ENCODE measurements around the gene C7. TPM values are rescaled to one million over a fixed set of nuclear protein-coding genes. Genes with fewer than 3 reads are reported as not detected.

Gene C7
- total and polyA plus RNA-seq, 2 of the 8 experiments (the other 6 are each of a cell fraction or from before 2014, with no cell fraction given), result 0.08 TPM; not detected in 1

- Histone ChIP-seq H2BK12ac (ENCODE audit: low read depth, low read length) (no peak overlapping the region), H3K14ac (ENCODE audit: insufficient read length) (no peak overlapping the region), H2BK5ac (ENCODE audit: low read depth, low read length) (no peak overlapping the region), H4K5ac (ENCODE audit: insufficient read length, low read depth, low read length) (no peak overlapping the region), H3K79me1 (ENCODE audit: low read depth, low read length) (no peaks in the 10 kb centered on the region), H2BK15ac (ENCODE audit: low read length) (no peak overlapping the region), H3K27ac (ENCODE audit: low read depth, low read length) (no peak overlapping the region), H3K23ac (ENCODE audit: insufficient read length) (no peak overlapping the region), H3K4me2 (ENCODE audit: insufficient read depth in 1 of 2, low read depth in 2 of 2, low read length in 2 of 2) (peak overlapping the region; percentile 29 to 30), H3K36me3 (ENCODE audit: control insufficient read depth in 2 of 4, insufficient read depth in 4 of 4, low read length in 3 of 4) (no peaks in the 10 kb centered on the region), H4K20me1 (replicated peaks in 1 of 2; ENCODE audit: control insufficient read depth in 1 of 2, insufficient read depth in 2 of 2, low read length in 2 of 2) (no peaks in the 10 kb centered on the region), H2BK120ac (replicated peaks; ENCODE audit: low read depth, low read length) (no peak overlapping the region), H3K23me2 (ENCODE audit: low read depth, low read length) (no peaks in the 10 kb centered on the region), H3K4ac (replicated peaks; ENCODE audit: insufficient read length, low read depth, low read length) (no peak overlapping the region), H4K8ac (ENCODE audit: extremely low read depth, insufficient read depth, low read length) (no peak overlapping the region), H2AFZ (ENCODE audit: low read length) (peak overlapping the region; percentile 75; the same call in 1 of the 2 replicates), H2BK20ac (ENCODE audit: low read length) (no peak overlapping the region), H3K9me3 (ENCODE audit: insufficient read depth in 2 of 2, low read depth in 1 of 2, low read length in 1 of 2) (no peaks in the 10 kb centered on the region), H4K91ac (replicated peaks; ENCODE audit: insufficient read length, low read length) (no peak overlapping the region), H3K27me3 (replicated peaks in 1 of 4; ENCODE audit: control insufficient read depth in 3 of 4, extremely low read depth in 1 of 4, insufficient read depth in 3 of 4, low read length in 3 of 4) (peaks cover 0 to 2% (median 0%) of the 10 kb centered on the region in 4 experiments; a peak in 3 of 7 replicates), H3K9ac (replicated peaks in 1 of 4; ENCODE audit: extremely low read depth in 1 of 4, low read depth in 3 of 4, low read length in 3 of 4) (no peak overlapping the region), H3K4me1 (replicated peaks in 1 of 4; ENCODE audit: control insufficient read depth in 3 of 4, insufficient read depth in 4 of 4, low read length in 3 of 4) (peaks cover 1 to 8% (median 4%) of the 10 kb centered on the region in 4 experiments; a peak in 3 of 7 replicates), H3K56ac (replicated peaks; ENCODE audit: insufficient read length, low read depth, low read length) (no peak overlapping the region), H2AK5ac (ENCODE audit: low read depth, low read length) (no peak overlapping the region), H3K4me3 (ENCODE audit: extremely low read depth in 1 of 4, insufficient read depth in 2 of 4, low read depth in 3 of 4, low read length in 4 of 4) (no peak overlapping the region), H3K79me2 (ENCODE audit: control insufficient read depth in 1 of 2, insufficient read depth in 2 of 2, low read length in 2 of 2) (no peaks in the 10 kb centered on the region), H3K18ac (ENCODE audit: extremely low read depth, low read length) (no peak overlapping the region)
- DNase-seq (ENCODE audit: low read depth in 1 of 2, low spot score in 2 of 2) (no peak), FAIRE-seq (no peak)
- 72% methylated on average over 7 of the region's 7 CpGs; no CpG with 5 or more reads in 1 of the 2 experiments for WGBS, 2 experiments (ENCODE audit: extremely low coverage in 1 of 2, insufficient coverage in 1 of 2, insufficient read length in 1 of 2, insufficient replicate concordance in 2 of 2, low coverage in 1 of 2, low lambda C conversion rate in 2 of 2, missing lambda C conversion rate in 1 of 2)
- CTCF ChIA-PET (ENCODE audit: partially characterized antibody), result interaction anchor here (1.0 to 1.9 kb wide), 2 partner anchors 8 to 10 kb away, joined by 7 to 10 read pairs; no protein-coding TSS in a partner anchor
- POLR2A ChIA-PET (ENCODE audit: partially characterized antibody), result no interaction called here
- no peak for TF ChIP-seq TAF1 (IDR thresholded peaks at IDR 0.05; ENCODE audit: low read depth, low read length)
- no peak for TF ChIP-seq TEAD4 (IDR thresholded peaks at IDR 0.05; ENCODE audit: low read depth, low read length)
- TF ChIP-seq ASH2L (IDR thresholded peaks at IDR 0.05; ENCODE audit: low read length), result no peak
- TF ChIP-seq MAX (IDR thresholded peaks at IDR 0.05), result no peak
- no peak for TF ChIP-seq POLR2A (IDR thresholded peaks at IDR 0.05; ENCODE audit: control extremely low read depth in 1 of 2, low read depth in 2 of 2, low read length in 2 of 2)
- no peak for TF ChIP-seq HDAC2 (IDR thresholded peaks at IDR 0.05; ENCODE audit: borderline replicate concordance in 1 of 2, low read depth in 2 of 2, low read length in 2 of 2)
- no peak for TF ChIP-seq TAF7 (optimal IDR thresholded peaks at IDR 0.05; ENCODE audit: borderline replicate concordance, low read depth, low read length)
- TF ChIP-seq NANOG (IDR thresholded peaks at IDR 0.05; ENCODE audit: insufficient read depth, low read depth, low read length, poor library complexity, severe bottlenecking), result no peak
- no peak for TF ChIP-seq KDM4A (IDR thresholded peaks at IDR 0.05; ENCODE audit: low read depth, low read length, severe bottlenecking)
- TF ChIP-seq CHD1 (IDR thresholded peaks at IDR 0.05; ENCODE audit: low read depth, low read length), result no peak
Measured at GRCh38 chr5:40914835-40915234, 5.5 kb downstream of the C7 start.
